Measurements from ENCODE around the gene NPAS1. TPM values are rescaled to one million over a fixed set of nuclear protein-coding genes. Genes with fewer than 3 reads are reported as not detected.

The NPAS1 gene
- total RNA-seq, 1 donor from 2014 or later, result 0.99 TPM

DNA sequence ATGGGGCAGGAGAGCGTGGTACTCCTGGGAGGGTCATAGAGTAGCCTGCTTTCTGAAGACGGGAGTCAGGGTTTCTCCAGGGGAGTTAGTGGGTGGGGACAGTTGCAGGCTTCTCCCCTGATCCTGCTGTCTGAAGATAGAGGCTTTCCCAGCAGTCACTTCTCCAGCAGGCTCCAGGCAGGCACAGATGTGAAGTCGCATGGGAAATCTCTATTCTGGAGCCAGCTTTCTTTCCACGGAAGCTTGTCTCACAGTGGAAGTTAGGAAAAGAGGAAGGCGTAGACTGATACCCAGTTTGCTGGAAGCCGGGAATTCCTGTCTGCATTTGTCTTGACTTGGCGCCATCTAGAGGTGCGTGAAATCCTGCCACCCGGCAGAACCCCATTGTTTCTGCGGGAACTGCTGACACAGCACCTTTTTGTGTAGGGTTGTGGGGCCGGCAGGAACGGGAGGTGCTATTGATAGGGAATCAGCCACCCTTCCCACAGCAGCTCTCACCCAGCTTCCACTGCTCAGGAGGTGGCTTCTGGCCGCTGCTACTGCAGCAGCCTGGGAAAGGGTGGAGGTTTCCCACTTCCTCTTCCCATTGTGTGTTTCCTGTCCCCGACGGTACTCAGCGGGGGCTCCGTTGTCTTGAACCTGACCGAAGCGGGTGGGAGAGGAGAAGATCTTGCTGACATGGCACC is 28.5 kb upstream of the NPAS1 start:
- peaks cover 21% of the 10 kb centered on the region for H3K36me3 Mint-ChIP-seq (ENCODE audit: unreplicated experiment)
- H3K27me3 Mint-ChIP-seq (ENCODE audit: unreplicated experiment), result no peaks in the 10 kb centered on the region
- no peak overlapping the region for H3K4me3 Mint-ChIP-seq (ENCODE audit: unreplicated experiment)
- no peaks in the 10 kb centered on the region for H3K9me3 Mint-ChIP-seq (ENCODE audit: unreplicated experiment)
- DNase-seq (ENCODE audit: extremely low spot score, unreplicated experiment), result peak; percentile 92
- TF ChIP-seq, protein P1, sequence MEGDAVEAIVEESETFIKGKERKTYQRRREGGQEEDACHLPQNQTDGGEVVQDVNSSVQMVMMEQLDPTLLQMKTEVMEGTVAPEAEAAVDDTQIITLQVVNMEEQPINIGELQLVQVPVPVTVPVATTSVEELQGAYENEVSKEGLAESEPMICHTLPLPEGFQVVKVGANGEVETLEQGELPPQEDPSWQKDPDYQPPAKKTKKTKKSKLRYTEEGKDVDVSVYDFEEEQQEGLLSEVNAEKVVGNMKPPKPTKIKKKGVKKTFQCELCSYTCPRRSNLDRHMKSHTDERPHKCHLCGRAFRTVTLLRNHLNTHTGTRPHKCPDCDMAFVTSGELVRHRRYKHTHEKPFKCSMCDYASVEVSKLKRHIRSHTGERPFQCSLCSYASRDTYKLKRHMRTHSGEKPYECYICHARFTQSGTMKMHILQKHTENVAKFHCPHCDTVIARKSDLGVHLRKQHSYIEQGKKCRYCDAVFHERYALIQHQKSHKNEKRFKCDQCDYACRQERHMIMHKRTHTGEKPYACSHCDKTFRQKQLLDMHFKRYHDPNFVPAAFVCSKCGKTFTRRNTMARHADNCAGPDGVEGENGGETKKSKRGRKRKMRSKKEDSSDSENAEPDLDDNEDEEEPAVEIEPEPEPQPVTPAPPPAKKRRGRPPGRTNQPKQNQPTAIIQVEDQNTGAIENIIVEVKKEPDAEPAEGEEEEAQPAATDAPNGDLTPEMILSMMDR (IDR thresholded peaks at IDR 0.05), result peak; percentile 94
- H3K4me1 Mint-ChIP-seq (ENCODE audit: unreplicated experiment), result peaks cover 18% of the 10 kb centered on the region
- peak overlapping the region; percentile 84 for H3K27ac Mint-ChIP-seq (ENCODE audit: unreplicated experiment)

DNA sequence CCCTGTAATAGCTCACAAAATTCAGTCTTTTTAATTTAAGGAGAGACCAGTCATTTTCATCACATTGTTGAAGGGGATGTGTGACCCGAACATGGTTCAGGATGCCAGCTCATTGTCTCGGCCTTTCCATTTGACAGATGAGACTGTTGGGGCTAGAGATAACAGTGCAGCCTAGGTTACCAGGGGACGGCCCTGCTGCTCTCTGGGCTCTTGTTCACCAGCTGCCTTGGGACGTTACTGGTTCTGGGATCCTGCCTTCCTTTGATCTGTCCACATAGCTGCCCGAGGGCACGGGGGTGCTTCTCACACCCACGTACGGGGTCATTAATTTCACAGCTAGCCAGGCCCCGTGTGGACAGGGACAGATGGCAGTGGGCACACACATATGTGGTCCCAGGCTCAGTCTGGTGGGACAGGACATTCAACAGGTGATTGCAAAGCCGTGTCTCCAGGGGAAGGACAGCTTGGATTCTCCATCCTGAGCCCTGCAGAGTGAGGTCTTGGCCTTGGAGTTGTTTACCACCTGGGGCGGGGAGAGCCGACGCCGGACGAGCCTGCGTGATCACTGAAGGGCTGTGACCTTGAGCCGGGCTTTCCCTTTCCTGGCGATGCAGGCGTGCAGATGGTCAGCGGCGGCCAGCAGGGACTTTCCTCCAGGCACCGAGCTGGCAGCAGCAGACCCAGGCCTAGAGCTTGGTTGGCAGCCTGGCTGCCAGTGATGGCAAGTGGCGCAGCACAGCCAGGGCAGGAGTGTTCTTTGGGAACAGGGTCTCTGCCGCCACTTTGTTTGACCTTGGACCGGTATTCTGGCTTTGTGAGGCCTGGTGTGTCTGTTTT is 26.7 kb upstream of the NPAS1 start:
- Mint-ChIP-seq H3K9me3 (ENCODE audit: unreplicated experiment) (no peaks in the 10 kb centered on the region), H3K4me3 (ENCODE audit: unreplicated experiment) (no peak overlapping the region), H3K27me3 (ENCODE audit: unreplicated experiment) (no peaks in the 10 kb centered on the region), H3K36me3 (ENCODE audit: unreplicated experiment) (peaks cover 25% of the 10 kb centered on the region), H3K4me1 (ENCODE audit: unreplicated experiment) (peaks cover 16% of the 10 kb centered on the region), H3K27ac (ENCODE audit: unreplicated experiment) (no peak overlapping the region)
- TF ChIP-seq, protein P1 (IDR thresholded peaks at IDR 0.05), result no peak
- DNase-seq (ENCODE audit: extremely low spot score, unreplicated experiment), result no peak

DNA sequence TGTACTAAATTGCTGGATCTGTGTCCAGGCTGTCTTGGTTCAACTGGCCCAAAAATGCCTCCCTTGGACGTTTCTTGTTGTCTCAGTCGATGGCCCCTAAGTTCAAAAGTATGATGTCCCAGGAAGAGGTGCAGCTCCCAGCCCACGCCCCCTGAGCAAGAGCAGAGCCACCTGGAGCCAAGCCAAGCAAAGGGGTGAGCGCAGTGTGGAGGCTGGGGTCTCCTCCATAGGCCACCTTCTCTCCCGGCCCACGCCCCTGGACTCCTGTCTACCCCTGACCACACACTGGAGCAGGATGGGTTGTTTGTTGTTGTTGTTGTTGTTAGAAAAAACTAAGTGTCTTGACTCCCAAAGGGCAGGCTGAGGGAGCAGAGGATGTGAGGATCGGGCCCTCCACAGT is 26.0 kb upstream of the NPAS1 start:
- Mint-ChIP-seq H3K36me3 (ENCODE audit: unreplicated experiment) (peaks cover 24% of the 10 kb centered on the region), H3K9me3 (ENCODE audit: unreplicated experiment) (no peaks in the 10 kb centered on the region), H3K4me3 (ENCODE audit: unreplicated experiment) (no peak overlapping the region), H3K27ac (ENCODE audit: unreplicated experiment) (peak overlapping the region; percentile 27), H3K4me1 (ENCODE audit: unreplicated experiment) (peaks cover 16% of the 10 kb centered on the region), H3K27me3 (ENCODE audit: unreplicated experiment) (no peaks in the 10 kb centered on the region)
- DNase-seq (ENCODE audit: extremely low spot score, unreplicated experiment), result no peak
- TF ChIP-seq, protein P1 (IDR thresholded peaks at IDR 0.05), result no peak

DNA sequence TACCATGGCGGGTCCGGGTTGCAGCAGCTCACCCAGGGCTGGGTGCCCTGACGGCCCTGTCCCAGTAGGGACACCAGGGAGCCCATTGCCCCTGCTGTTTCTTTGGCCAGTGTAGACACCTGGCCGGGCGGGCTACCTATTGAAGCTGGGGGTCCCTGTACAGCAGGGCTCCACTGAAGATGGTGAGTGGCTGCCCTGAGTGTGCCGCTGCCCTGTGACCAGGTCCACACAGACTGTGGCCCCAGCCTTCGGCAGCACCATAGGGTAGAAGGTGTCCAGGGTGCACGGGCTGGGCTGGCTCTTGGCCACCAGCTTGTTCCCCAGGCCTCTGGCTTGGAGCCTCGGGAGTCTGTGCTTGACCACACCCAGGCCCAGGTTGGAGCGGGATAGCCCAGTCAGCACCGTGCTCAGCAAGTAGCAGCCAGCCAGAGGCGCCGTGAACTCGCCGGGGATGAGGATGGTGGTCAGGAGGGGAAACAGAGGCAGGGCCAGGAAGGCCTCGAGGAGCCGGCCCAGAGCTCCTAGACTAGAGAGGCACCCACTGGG is 25.4 kb upstream of the NPAS1 start:
- H3K4me1 Mint-ChIP-seq (ENCODE audit: unreplicated experiment), result peaks cover 16% of the 10 kb centered on the region

More for the DNA sequence above, 25.4 kb upstream of the NPAS1 start:
- Mint-ChIP-seq H3K4me3 (ENCODE audit: unreplicated experiment) (no peak overlapping the region), H3K27me3 (ENCODE audit: unreplicated experiment) (no peaks in the 10 kb centered on the region), H3K27ac (ENCODE audit: unreplicated experiment) (no peak overlapping the region), H3K9me3 (ENCODE audit: unreplicated experiment) (no peaks in the 10 kb centered on the region), H3K36me3 (ENCODE audit: unreplicated experiment) (peaks cover 25% of the 10 kb centered on the region)
- no peak for DNase-seq (ENCODE audit: extremely low spot score, unreplicated experiment)
- TF ChIP-seq, protein P1 (IDR thresholded peaks at IDR 0.05), result no peak
